RCC 7860 (cell line): Measurements from ENCODE around the gene GNAI3.

Experiments
- DNase-seq: peaks from one replicate; pipeline ENCODE4 v3.0.0-alpha.2; 2015; ENCODE audit warnings: low spot score
- FAIRE-seq: peaks from 2 replicates; lab custom pipeline; 2012; peaks lifted over from hg19 to GRCh38; lab: Jason Lieb, UNC

GNAI3 gene

GRCh38 chr1:109632671-109633346 is 84.4 kb downstream of the GNAI3 start:
- FAIRE-seq = no peak

GRCh38 chr1:109634292-109634691 is 85.9 kb downstream of the GNAI3 start:
- no peak for FAIRE-seq
- no peak for DNase-seq

More at GRCh38 chr1:109632671-109633346, 84.4 kb downstream of the GNAI3 start:
- DNase-seq = no peak

GRCh38 chr1:109634771-109635750 is 86.6 kb downstream of the GNAI3 start:
- DNase-seq (no peak), FAIRE-seq (no peak)

- no peak for DNase-seq
- no peak for FAIRE-seq
These were observed 87.4 kb downstream of the GNAI3 start for GRCh38 chr1:109635862-109636200.

DNA sequence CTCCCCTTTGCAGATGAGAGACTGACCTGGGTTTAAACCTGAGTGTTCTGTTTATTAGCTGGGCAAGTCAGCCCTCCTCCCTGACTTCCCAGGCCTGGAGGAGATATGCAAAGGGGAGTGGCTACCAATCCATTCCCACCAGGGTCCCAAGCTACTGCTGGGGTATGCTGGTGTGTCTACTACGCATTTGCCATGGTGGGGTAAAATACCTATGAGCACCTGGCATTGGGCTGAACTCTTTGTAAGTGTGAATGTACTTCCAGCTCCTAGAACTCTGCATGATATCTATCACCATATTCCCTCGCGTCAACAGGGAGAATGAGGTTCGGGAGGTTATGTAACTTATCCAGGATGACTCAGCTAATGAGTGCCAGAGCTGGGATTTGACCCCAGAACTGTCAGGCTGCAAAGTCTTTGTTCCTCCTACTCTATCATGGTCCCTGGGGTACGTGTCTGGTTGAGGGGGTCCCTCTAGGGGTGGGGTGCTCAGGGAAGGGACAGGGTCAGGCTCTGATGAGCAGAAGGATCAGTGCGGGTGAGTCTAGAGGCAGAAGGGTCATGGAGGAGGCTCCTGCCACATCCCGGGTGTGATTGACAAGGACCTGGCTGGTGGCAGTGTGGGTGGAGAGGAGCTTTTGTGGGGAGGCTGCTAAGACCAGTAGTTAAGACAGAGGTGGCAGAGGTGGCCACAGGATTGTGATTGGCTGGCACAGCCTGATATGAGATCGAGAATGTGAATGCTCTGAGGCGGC is 88.0 kb downstream of the GNAI3 start:
- DNase-seq (no peak), FAIRE-seq (no peak)

- DNase-seq (no peak), FAIRE-seq (no peak)
These were observed 89.0 kb downstream of the GNAI3 start for GRCh38 chr1:109637446-109637845.

DNA sequence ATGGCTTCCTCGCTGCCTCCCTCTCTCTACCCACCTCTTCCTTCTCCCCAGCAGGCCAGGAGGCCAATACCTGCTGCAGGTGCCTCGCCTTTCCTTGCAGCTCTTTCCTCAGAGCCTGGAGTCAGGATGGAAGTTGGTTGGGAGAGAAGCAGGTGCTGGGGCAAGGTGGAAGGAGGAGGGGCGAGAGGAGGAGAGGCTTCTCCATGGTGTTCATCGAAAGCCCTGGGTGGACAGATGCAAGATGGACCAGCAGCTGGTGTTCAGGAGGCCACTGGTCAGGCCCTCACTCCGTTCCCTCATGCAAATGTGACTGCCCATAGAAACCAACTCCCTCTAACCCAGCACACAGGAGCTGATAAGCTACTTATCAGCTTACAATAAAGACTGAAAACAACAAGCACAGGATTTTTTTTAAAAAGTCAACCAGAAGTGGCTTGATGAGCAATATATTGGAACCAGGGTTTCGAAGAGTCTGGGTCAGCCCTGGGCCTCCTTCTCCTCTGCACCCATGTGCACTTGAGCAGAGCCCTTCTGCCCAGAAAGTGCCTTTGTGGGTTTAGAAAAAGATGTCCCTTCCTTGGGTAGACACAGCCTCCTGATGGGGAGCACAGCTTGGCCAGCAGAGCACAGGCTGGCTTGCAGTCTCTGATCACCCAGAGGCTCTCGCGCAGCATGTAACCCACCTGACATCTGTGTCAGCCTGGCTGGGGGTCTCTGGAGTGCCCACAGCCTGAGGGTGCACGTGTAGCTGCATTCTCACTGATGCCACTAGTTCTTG is 90.8 kb downstream of the GNAI3 start:
- DNase-seq (no peak), FAIRE-seq (no peak)

- FAIRE-seq (no peak), DNase-seq (no peak)
These were observed 91.4 kb downstream of the GNAI3 start for GRCh38 chr1:109639841-109640184.

GRCh38 chr1:109640285-109640865 is 92.0 kb downstream of the GNAI3 start:
- no peak for FAIRE-seq

GRCh38 chr1:109641078-109641740 is 92.8 kb downstream of the GNAI3 start:
- DNase-seq = no peak
- FAIRE-seq = no peak

More at GRCh38 chr1:109640285-109640865, 92.0 kb downstream of the GNAI3 start:
- DNase-seq = peak; percentile 45

DNA sequence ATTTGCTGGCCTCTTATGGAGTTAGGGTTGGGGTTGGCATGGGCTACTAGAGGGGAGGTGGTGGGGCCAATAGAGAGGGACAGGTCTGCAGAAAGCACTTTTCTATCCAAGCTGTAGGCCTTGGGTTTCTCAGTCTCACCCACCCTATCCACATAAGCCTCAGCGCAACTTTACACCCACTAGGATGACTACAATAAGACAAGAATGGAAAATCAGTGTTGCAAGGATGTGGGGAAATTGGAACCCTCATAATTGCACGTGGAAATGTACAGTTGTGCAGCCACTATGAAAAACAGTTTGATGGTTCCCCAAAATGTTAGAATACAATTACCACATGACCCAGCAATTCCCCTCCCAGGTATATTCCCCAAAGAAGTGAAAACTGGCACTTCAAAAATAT is 93.4 kb downstream of the GNAI3 start:
- FAIRE-seq (no peak), DNase-seq (no peak)

DNA sequence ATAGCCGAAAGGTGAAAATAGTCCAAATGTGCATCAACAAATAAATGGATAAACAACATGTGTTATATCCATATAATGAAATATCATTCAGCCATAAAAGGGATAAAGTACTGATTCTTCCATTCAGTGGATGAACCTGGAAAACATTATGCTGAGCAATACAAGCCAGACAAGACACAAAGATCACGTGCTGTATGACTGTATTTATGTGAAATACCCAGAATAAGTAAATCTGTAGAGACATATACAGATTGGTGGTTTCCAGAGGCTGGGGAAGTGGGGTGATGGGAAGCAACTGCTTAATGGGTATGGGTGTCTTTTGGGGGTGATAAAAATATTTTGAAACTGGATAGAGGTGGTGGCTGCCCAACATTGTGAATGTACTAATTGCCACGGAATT is 94.2 kb downstream of the GNAI3 start:
- FAIRE-seq (no peak), DNase-seq (no peak)

GRCh38 chr1:109643385-109644230 is 95.2 kb downstream of the GNAI3 start:
- peak; percentile 50 for DNase-seq
- no peak for FAIRE-seq

- FAIRE-seq = no peak
- DNase-seq = no peak
These were observed 96.3 kb downstream of the GNAI3 start for GRCh38 chr1:109644670-109645069.

DNA sequence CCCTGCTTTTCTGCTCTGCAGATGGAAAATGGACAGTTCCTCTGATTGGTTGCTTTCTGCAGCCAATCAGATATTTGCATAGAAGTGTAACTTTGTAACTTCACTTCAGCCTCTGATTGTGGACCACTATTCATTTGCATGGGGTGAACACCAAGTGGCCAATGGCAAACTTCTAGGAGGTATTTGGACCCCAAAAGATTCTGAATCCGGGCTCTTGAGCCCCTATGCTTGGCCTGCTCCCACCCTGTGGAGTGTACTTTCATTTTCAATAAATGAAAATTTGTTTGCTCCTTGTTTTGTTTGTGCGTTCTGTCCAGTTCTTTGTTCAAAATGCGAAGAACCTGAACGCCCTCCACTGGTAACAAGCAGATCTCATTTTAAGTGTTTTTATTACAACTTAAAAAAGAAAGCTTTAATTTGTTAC is 101.1 kb downstream of the GNAI3 start:
- no peak for DNase-seq
- FAIRE-seq = peak; percentile 30

DNA sequence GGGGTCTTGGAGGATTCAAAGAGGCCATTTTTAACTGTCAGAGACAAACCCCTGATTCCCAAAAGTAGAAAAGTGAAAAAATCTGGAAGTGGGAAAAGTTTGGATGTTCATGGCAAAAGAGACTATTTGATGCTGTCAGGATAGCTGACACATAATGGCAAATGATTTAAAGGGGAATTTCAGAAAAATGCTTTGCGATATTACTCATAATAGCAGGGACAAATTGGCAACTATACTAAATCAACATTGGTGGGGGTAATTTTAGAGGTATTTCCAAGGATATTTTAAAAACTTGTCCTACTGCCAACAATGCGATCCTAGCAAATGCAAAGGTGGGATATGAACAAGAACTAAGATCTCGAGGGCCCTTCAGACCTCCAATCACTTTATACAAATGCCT is 102.2 kb downstream of the GNAI3 start:
- DNase-seq (peak; percentile 12), FAIRE-seq (no peak)

- DNase-seq = no peak
- FAIRE-seq = no peak
These were observed 104.0 kb downstream of the GNAI3 start for GRCh38 chr1:109652402-109652801.

DNA sequence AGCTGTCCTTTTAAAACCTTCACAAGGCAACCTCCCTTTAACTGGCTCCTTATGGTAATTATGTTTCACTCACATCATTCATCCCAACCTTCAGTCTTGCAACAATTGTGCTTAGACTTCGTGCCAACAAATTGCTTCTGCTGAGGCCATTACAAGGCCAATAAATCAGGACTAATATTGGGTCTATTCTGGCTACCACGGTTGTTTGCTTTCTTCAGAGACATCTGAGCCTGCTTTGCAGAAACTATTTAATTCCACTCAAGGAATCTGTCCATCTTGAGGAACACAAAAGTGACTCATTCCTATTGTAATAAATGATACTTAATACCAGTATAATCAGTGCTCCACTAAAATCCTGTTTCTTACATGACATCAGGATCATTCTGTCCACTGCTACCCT is 104.9 kb downstream of the GNAI3 start:
- DNase-seq (no peak), FAIRE-seq (no peak)

DNA sequence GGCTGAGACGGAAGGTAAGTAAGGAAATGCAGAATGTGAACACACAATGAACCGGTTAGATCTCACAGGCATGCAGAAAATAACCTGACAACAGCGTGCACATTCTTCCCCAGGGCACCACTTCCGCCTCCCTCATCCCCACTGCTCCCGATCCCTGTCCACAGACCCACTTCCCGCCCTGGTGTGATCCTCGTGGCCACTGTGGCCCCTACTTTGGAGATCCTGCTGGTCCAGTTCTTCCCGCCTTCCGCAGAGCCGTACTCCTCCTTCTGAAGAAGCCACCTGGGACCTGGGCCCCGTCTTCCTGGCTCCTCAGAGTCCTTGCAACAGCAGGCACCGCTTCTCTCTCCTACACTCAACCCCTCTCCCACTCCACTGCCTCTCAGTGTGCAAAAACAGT is 106.1 kb downstream of the GNAI3 start:
- DNase-seq (no peak), FAIRE-seq (no peak)
